Fibroblast of skin of back (primary cell): ENCODE results near the gene TXN. TPM values are rescaled to one million over a fixed set of nuclear protein-coding genes. Genes with fewer than 3 reads are reported as not detected.
A peak's percentile ranks its signal among the peaks of the same experiment; 100 is the strongest.

Source experiments
- DNase-seq: peaks from one replicate; pipeline ENCODE4 v3.0.0-alpha.2; 2013
- polyA plus RNA-seq, 2 experiments: library from polyadenylated mRNA; unstranded; fragments of 120-200 nt; gene quantifications; one replicate each; pipeline ENCODE4 v1.2.1, GENCODE V29; 2013; ENCODE audit not compliant: insufficient read length in 2 of 2

TXN gene
- 313 TPM for polyA plus RNA-seq (2013, experiment 1 of 2; ENCODE audit: insufficient read length)
- 233 TPM for polyA plus RNA-seq (2013, experiment 2 of 2; ENCODE audit: insufficient read length)

GRCh38 chr9:110256380-110257096 lies at the start of gene TXN:
TSS of gene TXN (minus strand) at chr9:110256507. CDS start at chr9:110256435, 72 bp downstream.
- DNase-seq: peak; percentile 88

- DNase-seq: peak; percentile 15
Measured at GRCh38 chr9:110303133-110303532, 46.8 kb upstream of the TXN start.

GRCh38 chr9:110298043-110298605 lies 41.8 kb upstream of the TXN start:
- DNase-seq: no peak

- no peak for DNase-seq
Measured at GRCh38 chr9:110293248-110293647, 36.9 kb upstream of the TXN start.

- DNase-seq: no peak
Measured at GRCh38 chr9:110291921-110292557, 35.7 kb upstream of the TXN start.

- DNase-seq: no peak
Measured at GRCh38 chr9:110290001-110290400, 33.7 kb upstream of the TXN start.

- DNase-seq: no peak
Measured at GRCh38 chr9:110288503-110288902, 32.2 kb upstream of the TXN start.

GRCh38 chr9:110287289-110287680 lies 31.0 kb upstream of the TXN start:
- DNase-seq: no peak

GRCh38 chr9:110284211-110284844 lies 28.0 kb upstream of the TXN start:
- no peak for DNase-seq

GRCh38 chr9:110283751-110284150 lies 27.4 kb upstream of the TXN start:
- no peak for DNase-seq

GRCh38 chr9:110282739-110283081 lies 26.4 kb upstream of the TXN start:
- DNase-seq: no peak

GRCh38 chr9:110282018-110282738 lies 25.9 kb upstream of the TXN start:
- DNase-seq: no peak

GRCh38 chr9:110278080-110278707 lies 21.9 kb upstream of the TXN start:
- peak; percentile 22 for DNase-seq

- no peak for DNase-seq
Measured at GRCh38 chr9:110276781-110277180, 20.5 kb upstream of the TXN start.

GRCh38 chr9:110270211-110270995 lies 14.1 kb upstream of the TXN start:
- DNase-seq: no peak

GRCh38 chr9:110266795-110267194 lies 10.5 kb upstream of the TXN start:
- DNase-seq: no peak

- no peak for DNase-seq
Measured at GRCh38 chr9:110261632-110262031, 5.3 kb upstream of the TXN start.

GRCh38 chr9:110260911-110261310 lies 4.6 kb upstream of the TXN start:
- DNase-seq: peak; percentile 28

GRCh38 chr9:110259566-110259965 lies 3.3 kb upstream of the TXN start:
- no peak for DNase-seq

- no peak for DNase-seq
Measured at GRCh38 chr9:110258690-110259091, 2.4 kb upstream of the TXN start.

GRCh38 chr9:110257956-110258355 lies 1.6 kb upstream of the TXN start:
- no peak for DNase-seq
